ENCODE results near the gene CLDN9. TPM values are rescaled to one million over a fixed set of nuclear protein-coding genes. Genes with fewer than 3 reads are reported as not detected.

The CLDN9 gene
- total RNA-seq, 1 donor from 2014 or later = 5.4 TPM

- peak; percentile 75 to 90 for DNase-seq (ENCODE audit: low spot score in 2 of 2, unreplicated experiment in 2 of 2)
- H3K9me3 Mint-ChIP-seq = no peaks in the 10 kb centered on the region
- H3K27me3 Mint-ChIP-seq (ENCODE audit: low read depth) = peaks cover 3% of the 10 kb centered on the region
- H3K4me3 Mint-ChIP-seq = peak within 1 kb of the TSS; percentile 67
- no peak for TF ChIP-seq CTCF (IDR thresholded peaks at IDR 0.05; ENCODE audit: unreplicated experiment)
- H3K27ac Mint-ChIP-seq = peak within 1 kb of the TSS; percentile 71
- H3K4me1 Mint-ChIP-seq = peaks cover 19% of the 10 kb centered on the region
- H3K36me3 Mint-ChIP-seq = peaks cover 1% of the 10 kb centered on the region
Measured at GRCh38 chr16:2968738-2969544, 43.8 kb upstream of the CLDN9 start, which contains the start of gene PAQR4. Gene PAQR4 (plus strand): TSS chr16:2969348. CDS start chr16:2969675, 327 bp downstream.

- H3K27me3 Mint-ChIP-seq (ENCODE audit: low read depth) = no peaks in the 10 kb centered on the region
- H3K27ac Mint-ChIP-seq = no peak overlapping the region
- H3K36me3 Mint-ChIP-seq = peaks cover 1% of the 10 kb centered on the region
- peak overlapping the region; percentile 52 for H3K4me3 Mint-ChIP-seq
- DNase-seq (ENCODE audit: low spot score in 2 of 2, unreplicated experiment in 2 of 2) = peak in 1 of 2 experiments; percentile 61
- H3K9me3 Mint-ChIP-seq = no peaks in the 10 kb centered on the region
- peak; percentile 16 for TF ChIP-seq CTCF (IDR thresholded peaks at IDR 0.05; ENCODE audit: unreplicated experiment)
- H3K4me1 Mint-ChIP-seq = peaks cover 17% of the 10 kb centered on the region
Measured at GRCh38 chr16:2969545-2970521, 42.9 kb upstream of the CLDN9 start.

GRCh38 chr16:2970563-2970962, 42.2 kb upstream of the CLDN9 start:
- Mint-ChIP-seq H3K27ac (no peak overlapping the region), H3K9me3 (no peaks in the 10 kb centered on the region), H3K36me3 (peaks cover 1% of the 10 kb centered on the region), H3K4me1 (peaks cover 15% of the 10 kb centered on the region), H3K4me3 (peak overlapping the region; percentile 52), H3K27me3 (ENCODE audit: low read depth) (no peaks in the 10 kb centered on the region)
- no peak for TF ChIP-seq CTCF (IDR thresholded peaks at IDR 0.05; ENCODE audit: unreplicated experiment)
- DNase-seq (ENCODE audit: low spot score in 2 of 2, unreplicated experiment in 2 of 2) = no peak

- H3K27ac Mint-ChIP-seq = no peak overlapping the region
- H3K36me3 Mint-ChIP-seq = peaks cover 1% of the 10 kb centered on the region
Measured at GRCh38 chr16:2971134-2971984, 41.4 kb upstream of the CLDN9 start.

More at GRCh38 chr16:2971134-2971984, 41.4 kb upstream of the CLDN9 start:
- H3K4me3 Mint-ChIP-seq = peak overlapping the region; percentile 52
- no peaks in the 10 kb centered on the region for H3K27me3 Mint-ChIP-seq (ENCODE audit: low read depth)
- peaks cover 15% of the 10 kb centered on the region for H3K4me1 Mint-ChIP-seq
- H3K9me3 Mint-ChIP-seq = no peaks in the 10 kb centered on the region
- DNase-seq (ENCODE audit: low spot score in 2 of 2, unreplicated experiment in 2 of 2) = no peak
- TF ChIP-seq CTCF (IDR thresholded peaks at IDR 0.05; ENCODE audit: unreplicated experiment) = no peak

Measured in mesothelial cell of epicardium (in vitro differentiated cells).